ENCODE data around the gene CADPS. TPM values are rescaled to one million over a fixed set of nuclear protein-coding genes. Genes with fewer than 3 reads are reported as not detected.

The CADPS gene
- total and polyA plus RNA-seq, 9 of the 15 experiments (the other 6 are each of a cell fraction or from before 2014, with no cell fraction given) = not detected

DNA sequence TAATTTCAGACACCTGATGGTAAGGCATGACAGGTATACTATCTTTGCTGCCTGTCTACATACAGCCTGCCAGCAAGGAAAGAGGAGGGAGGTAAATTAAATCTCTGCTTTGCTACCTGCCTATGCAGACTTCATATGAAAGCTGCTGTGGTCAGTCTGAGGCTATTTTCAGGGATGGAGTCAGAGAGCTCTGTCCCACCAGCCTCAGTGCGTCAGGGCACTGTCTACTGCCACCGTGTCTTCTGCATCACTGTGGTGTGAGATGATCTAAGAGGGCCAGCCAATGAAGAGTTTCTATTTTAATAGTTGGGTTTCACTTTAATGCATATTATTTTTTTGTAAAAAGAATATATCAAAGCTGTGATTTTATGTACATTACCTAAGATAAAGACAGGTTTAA lies 125.6 kb downstream of the CADPS start:
- no peaks in the 10 kb centered on the region for H3K4me1 ChIP-seq (replicated peaks in 1 of 2; ENCODE audit: control insufficient read depth in 2 of 2, insufficient read depth in 2 of 2, low read length in 2 of 2)
- TF ChIP-seq, protein P1, sequence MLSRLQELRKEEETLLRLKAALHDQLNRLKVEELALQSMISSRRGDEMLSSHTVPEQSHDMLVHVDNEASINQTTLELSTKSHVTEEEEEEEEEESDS (CRISPR knock-in tag; IDR thresholded peaks at IDR 0.05) = no peak
- TF ChIP-seq NELFE (IDR thresholded peaks at IDR 0.05; ENCODE audit: insufficient read depth, insufficient read length) (no peak), POU5F1 (IDR thresholded peaks at IDR 0.05; ENCODE audit: borderline replicate concordance, low read depth, low read length, partially characterized antibody) (no peak)
- TF ChIP-seq, protein P2, sequence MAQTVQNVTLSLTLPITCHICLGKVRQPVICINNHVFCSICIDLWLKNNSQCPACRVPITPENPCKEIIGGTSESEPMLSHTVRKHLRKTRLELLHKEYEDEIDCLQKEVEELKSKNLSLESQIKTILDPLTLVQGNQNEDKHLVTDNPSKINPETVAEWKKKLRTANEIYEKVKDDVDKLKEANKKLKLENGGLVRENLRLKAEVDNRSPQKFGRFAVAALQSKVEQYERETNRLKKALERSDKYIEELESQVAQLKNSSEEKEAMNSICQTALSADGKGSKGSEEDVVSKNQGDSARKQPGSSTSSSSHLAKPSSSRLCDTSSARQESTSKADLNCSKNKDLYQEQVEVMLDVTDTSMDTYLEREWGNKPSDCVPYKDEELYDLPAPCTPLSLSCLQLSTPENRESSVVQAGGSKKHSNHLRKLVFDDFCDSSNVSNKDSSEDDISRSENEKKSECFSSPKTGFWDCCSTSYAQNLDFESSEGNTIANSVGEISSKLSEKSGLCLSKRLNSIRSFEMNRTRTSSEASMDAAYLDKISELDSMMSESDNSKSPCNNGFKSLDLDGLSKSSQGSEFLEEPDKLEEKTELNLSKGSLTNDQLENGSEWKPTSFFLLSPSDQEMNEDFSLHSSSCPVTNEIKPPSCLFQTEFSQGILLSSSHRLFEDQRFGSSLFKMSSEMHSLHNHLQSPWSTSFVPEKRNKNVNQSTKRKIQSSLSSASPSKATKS (CRISPR knock-in tag; IDR thresholded peaks at IDR 0.05) = no peak
- TF ChIP-seq, protein P3, sequence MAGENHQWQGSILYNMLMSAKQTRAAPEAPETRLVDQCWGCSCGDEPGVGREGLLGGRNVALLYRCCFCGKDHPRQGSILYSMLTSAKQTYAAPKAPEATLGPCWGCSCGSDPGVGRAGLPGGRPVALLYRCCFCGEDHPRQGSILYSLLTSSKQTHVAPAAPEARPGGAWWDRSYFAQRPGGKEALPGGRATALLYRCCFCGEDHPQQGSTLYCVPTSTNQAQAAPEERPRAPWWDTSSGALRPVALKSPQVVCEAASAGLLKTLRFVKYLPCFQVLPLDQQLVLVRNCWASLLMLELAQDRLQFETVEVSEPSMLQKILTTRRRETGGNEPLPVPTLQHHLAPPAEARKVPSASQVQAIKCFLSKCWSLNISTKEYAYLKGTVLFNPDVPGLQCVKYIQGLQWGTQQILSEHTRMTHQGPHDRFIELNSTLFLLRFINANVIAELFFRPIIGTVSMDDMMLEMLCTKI (IDR thresholded peaks at IDR 0.05; ENCODE audit: partially characterized antibody) = no peak
- TF ChIP-seq, protein P4, sequence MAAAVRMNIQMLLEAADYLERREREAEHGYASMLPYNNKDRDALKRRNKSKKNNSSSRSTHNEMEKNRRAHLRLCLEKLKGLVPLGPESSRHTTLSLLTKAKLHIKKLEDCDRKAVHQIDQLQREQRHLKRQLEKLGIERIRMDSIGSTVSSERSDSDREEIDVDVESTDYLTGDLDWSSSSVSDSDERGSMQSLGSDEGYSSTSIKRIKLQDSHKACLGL (CRISPR knock-in tag; IDR thresholded peaks at IDR 0.05; ENCODE audit: borderline replicate concordance, poor library complexity, severe bottlenecking) = no peak
- in situ Hi-C loops (cut with MboI) (no loop called here), intact Hi-C loops (cut with micrococcal nuclease) (no loop called here)
- ChIA-PET CTCF (ENCODE audit: low intra/inter-chr PET ratio) (no interaction called here), POLR2A (no interaction called here)
- H3K9me1 ChIP-seq (ENCODE audit: control insufficient read depth, insufficient read depth, low read length) = no peaks in the 10 kb centered on the region
- H2AFZ ChIP-seq (ENCODE audit: low read depth, low read length) = no peak overlapping the region
- no peak overlapping the region for H3K27ac ChIP-seq (ENCODE audit: extremely low read depth, low read depth, low read length)
- H3K9me3 ChIP-seq (replicated peaks; ENCODE audit: control insufficient read depth, insufficient read depth, low read depth, low read length) = no peaks in the 10 kb centered on the region
- no peak overlapping the region for H3K4me3 ChIP-seq
- no peaks in the 10 kb centered on the region for H3K79me2 ChIP-seq (ENCODE audit: control insufficient read depth, insufficient read depth, low read length)
- H3K36me3 ChIP-seq (ENCODE audit: control insufficient read depth, insufficient read depth, low read length) = no peaks in the 10 kb centered on the region
- FAIRE-seq (no peak), ATAC-seq (no peak), DNase-seq (ENCODE audit: extremely low read depth in 1 of 4, low spot score in 3 of 4) (no peak)
- no peaks in the 10 kb centered on the region for H3K27me3 ChIP-seq (ENCODE audit: control insufficient read depth in 2 of 2, insufficient read depth in 2 of 2, low read length in 2 of 2)
- no peak overlapping the region for H3K9ac ChIP-seq (ENCODE audit: insufficient read depth in 1 of 2, low read depth in 2 of 2, low read length in 2 of 2)
- H4K20me1 ChIP-seq (replicated peaks; ENCODE audit: control insufficient read depth, insufficient read depth, low read length) = no peaks in the 10 kb centered on the region
- WGBS (ENCODE audit: insufficient coverage, low coverage, missing lambda C conversion rate) = 0% methylated on average over 2 of the region's 2 CpGs
- no TSS peak for BruUV-seq (replicated peaks)
- H3K4me2 ChIP-seq (ENCODE audit: insufficient read depth, low read length) = no peak overlapping the region

Data from K562 (cell line).